Stomach (tissue), 9 donors: ENCODE data around the gene SNX22. TPM values are rescaled to one million over a fixed set of nuclear protein-coding genes. Genes with fewer than 3 reads are reported as not detected.

ENCODE experiments used
- DNase-seq, 2 donors: peaks; one replicate each; pipeline versions ENCODE4 v3.0.0 to v3.0.0-alpha.2; 2013 to 2019
- H3K27ac ChIP-seq, 5 donors: fragments of 200-600 bp in 4 of 5; sonication (generic) in 4 of 5; one replicate each; pipeline ENCODE4 v1.5.1; 2013 to 2019; ENCODE audit warnings: mild to moderate bottlenecking in 1 of 5, moderate library complexity in 1 of 5
- H3K27me3 ChIP-seq, 3 donors: fragments of 200-600 bp; sonication (generic); one replicate each; pipeline ENCODE4 v1.5.1; 2017 to 2019; ENCODE audit warnings: mixed run types in 1 of 3
- H3K36me3 ChIP-seq, 4 donors: fragments of 200-600 bp; sonication (generic); 1 replicate in 3 of 4; 2 replicates in 1 of 4; pipeline ENCODE4 v1.5.1; 2016 to 2019
- H3K4me1 ChIP-seq, 4 donors: fragments of 200-600 bp; sonication (generic); one replicate each; pipeline ENCODE4 v1.5.1; 2016 to 2019
- H3K4me3 ChIP-seq, 4 donors: fragments of 200-600 bp; sonication (generic) in 3 of 4; one replicate each; pipeline ENCODE4 v1.5.1; 2016 to 2019; ENCODE audit warnings: mild to moderate bottlenecking in 1 of 4
- H3K9me3 ChIP-seq, 4 donors: fragments of 200-600 bp; sonication (generic); one replicate each; pipeline ENCODE4 v1.5.1; 2016 to 2019
- CTCF ChIP-seq, 7 experiments: fragments of 450-650 bp in 4 of 7; fragments of 200-600 bp in 3 of 7; sonication (generic) in 3 of 7; IDR thresholded peaks; one replicate each; pipeline ENCODE4 v1.5.1; 2016 to 2019; ENCODE audit warnings: antibody characterized with exemption in 7 of 7, control low read depth in 2 of 7, mild to moderate bottlenecking in 1 of 7
- EP300 ChIP-seq: sonication (generic); formaldehyde crosslinking; IDR thresholded peaks from one replicate; pipeline ENCODE4 v1.6.1; 2017; ENCODE audit warnings: antibody characterized with exemption
- POLR2A ChIP-seq, 4 donors: fragments of 450-650 bp; IDR thresholded peaks; one replicate each; pipeline ENCODE4 v1.6.1; 2016; ENCODE audit warnings: antibody characterized with exemption in 4 of 4, control low read depth in 2 of 4, mild to moderate bottlenecking in 1 of 4, moderate library complexity in 1 of 4
- POLR2AphosphoS5 ChIP-seq, 3 donors: sonication (generic); formaldehyde crosslinking; IDR thresholded peaks; one replicate each; pipeline ENCODE4 v1.6.1; 2016; ENCODE audit warnings: antibody characterized with exemption in 3 of 3
- WGBS, 5 donors: extraction: QIAGEN DNeasy Blood & Tissue Kit in 3 of 5; methylation state at CpG; one replicate each; pipeline versions ENCODE4 v1.1.5 to v1.1.7; 2013 to 2018; 5-methylcytosine and 5-hydroxymethylcytosine counted together
- intact Hi-C: fragments of 100-400 bp; cut with DNase I; formaldehyde crosslinking; loops from one replicate; pipeline ENCODE4 v1.15.1; 2023; ENCODE audit warnings: low total_unique reads
- polyA plus RNA-seq, 3 donors: library from polyadenylated mRNA; stranded (reverse); fragments of 200-250 nt; gene quantifications; one replicate each; pipeline ENCODE4 v1.2.3, GENCODE V29; 2013
- total RNA-seq, 5 donors: library from RNA; depleted of rRNA; stranded (reverse); fragments of >200 nt; gene quantifications; one replicate each; pipeline versions ENCODE4 v1.1.0 to v1.2.3, GENCODE V29; 2014 to 2016
- donor health status: healthy with polysubstance abuse.
- donor health status: Bipolar disorder and iron deficiency.
- donor health status: healthy.

Gene SNX22
- total and polyA plus RNA-seq, 8 donors = 0.92 to 41.1 (median 3.8) TPM; not detected in 2

DNA sequence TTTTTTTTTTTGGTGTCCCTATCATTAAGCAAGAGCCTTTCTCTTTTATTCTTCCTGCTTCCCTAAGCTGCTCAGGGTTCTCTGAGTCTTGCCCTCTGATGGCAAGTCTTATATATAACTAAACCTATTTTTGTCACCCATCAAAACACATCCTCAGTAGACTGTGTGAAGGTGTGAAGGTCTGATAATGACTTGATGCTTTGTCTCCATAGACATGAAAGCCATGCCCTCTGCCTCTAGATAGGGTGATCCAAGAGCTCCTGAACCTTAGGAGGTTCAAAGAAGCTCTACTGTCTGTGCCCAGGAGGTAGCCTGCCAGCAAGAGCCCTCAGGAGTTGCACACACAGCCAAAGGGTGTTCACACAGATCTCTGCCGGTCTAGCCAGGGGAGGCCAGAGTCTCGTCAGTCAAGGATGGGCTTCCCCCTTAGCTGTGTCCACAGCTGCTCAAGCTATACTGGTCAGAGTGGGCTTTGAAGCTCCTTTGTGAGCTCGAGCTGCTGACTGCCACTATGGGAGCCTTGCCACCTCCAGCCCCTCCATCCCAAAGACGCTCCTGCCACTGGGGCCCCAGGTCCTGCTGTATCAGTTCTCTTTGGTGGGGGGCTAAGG, 13.1 kb upstream of the SNX22 start:
- Histone ChIP-seq H3K27ac (no peak overlapping the region), H3K9me3 (no peaks in the 10 kb centered on the region), H3K27me3 (no peaks in the 10 kb centered on the region), H3K4me3 (no peak overlapping the region), H3K4me1 (peaks cover 0 to 9% (median 0%) of the 10 kb centered on the region in 4 donors), H3K36me3 (peaks cover 59 to 89% (median 88%) of the 10 kb centered on the region in 4 donors)
- intact Hi-C loops = no loop called here
- DNase-seq = no peak
- no peak for TF ChIP-seq CTCF (IDR thresholded peaks at IDR 0.05)
- no peak for TF ChIP-seq POLR2A (IDR thresholded peaks at IDR 0.05)
- no peak for TF ChIP-seq EP300
- TF ChIP-seq POLR2AphosphoS5 (IDR thresholded peaks at IDR 0.05) = no peak
- 92 to 100% (median 97%) methylated on average over 2 to 4 of the region's 4 CpGs for WGBS, 5 donors

DNA sequence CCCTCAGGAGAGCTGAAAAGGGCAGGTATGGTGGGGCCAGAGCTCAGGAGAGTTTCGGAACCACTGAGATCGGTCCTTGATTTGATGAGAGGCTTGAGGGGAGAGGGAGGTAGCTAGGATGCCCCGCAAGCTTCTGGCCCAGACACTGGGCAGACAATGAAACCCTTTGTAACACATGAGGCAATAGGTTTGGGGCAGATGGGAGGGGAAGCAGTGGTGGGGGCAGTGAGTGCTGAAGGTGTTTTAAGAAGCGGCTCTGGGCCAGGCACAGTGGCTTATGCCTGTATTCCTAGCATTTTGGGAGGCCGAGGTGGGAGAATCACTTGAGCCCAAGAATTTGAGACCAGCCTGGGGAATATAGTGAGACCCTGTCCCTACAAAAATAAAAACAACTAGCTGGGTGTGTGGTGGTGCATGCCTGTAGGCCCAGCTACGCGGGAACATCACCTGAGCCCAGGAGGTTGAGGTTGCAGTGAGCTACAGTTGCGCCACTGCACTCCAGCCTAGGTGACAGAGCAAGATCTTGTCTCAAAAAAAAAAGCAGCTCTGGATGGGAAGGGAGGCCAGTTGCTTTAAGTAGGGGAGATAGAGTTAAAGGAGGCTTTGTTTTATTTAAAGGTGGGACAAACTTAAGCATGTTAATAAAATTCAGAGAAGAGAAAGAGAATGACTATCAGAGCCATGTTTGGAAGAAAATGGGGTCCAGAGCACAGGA, 9.6 kb upstream of the SNX22 start:
- TF ChIP-seq CTCF (IDR thresholded peaks at IDR 0.05) (no peak), EP300 (no peak), POLR2A (IDR thresholded peaks at IDR 0.05) (no peak), POLR2AphosphoS5 (IDR thresholded peaks at IDR 0.05) (no peak)
- WGBS, 5 donors = 95 to 98% (median 97%) methylated on average over 8 of the region's 8 CpGs
- H3K4me1 ChIP-seq = no peaks in the 10 kb centered on the region
- H3K27me3 ChIP-seq = no peaks in the 10 kb centered on the region
- H3K4me3 ChIP-seq = no peak overlapping the region
- peaks cover 36 to 83% (median 80%) of the 10 kb centered on the region in 4 donors for H3K36me3 ChIP-seq
- H3K27ac ChIP-seq = no peak overlapping the region
- intact Hi-C loops = no loop called here
- DNase-seq = no peak
- no peaks in the 10 kb centered on the region for H3K9me3 ChIP-seq

GRCh38 chr15:64143276-64143675, 8.3 kb upstream of the SNX22 start:
- H3K4me3 ChIP-seq = no peak overlapping the region
- TF ChIP-seq POLR2A (IDR thresholded peaks at IDR 0.05) (no peak), EP300 (no peak), CTCF (IDR thresholded peaks at IDR 0.05) (no peak), POLR2AphosphoS5 (IDR thresholded peaks at IDR 0.05) (no peak)
- H3K4me1 ChIP-seq = no peaks in the 10 kb centered on the region
- H3K27ac ChIP-seq = no peak overlapping the region
- no peaks in the 10 kb centered on the region for H3K9me3 ChIP-seq
- H3K27me3 ChIP-seq = no peaks in the 10 kb centered on the region
- H3K36me3 ChIP-seq = peaks cover 22 to 69% (median 67%) of the 10 kb centered on the region in 4 donors
- 70 to 88% (median 77%) methylated on average over 6 of the region's 6 CpGs for WGBS, 5 donors
- intact Hi-C loops = no loop called here
- DNase-seq = no peak

GRCh38 chr15:64144192-64144564, 7.4 kb upstream of the SNX22 start:
- intact Hi-C loops = no loop called here
- Histone ChIP-seq H3K27me3 (no peaks in the 10 kb centered on the region), H3K27ac (no peak overlapping the region), H3K4me3 (no peak overlapping the region), H3K9me3 (no peaks in the 10 kb centered on the region), H3K36me3 (peaks cover 16 to 62% (median 60%) of the 10 kb centered on the region in 4 donors), H3K4me1 (no peaks in the 10 kb centered on the region)
- 80 to 90% (median 84%) methylated on average over 7 to 8 of the region's 8 CpGs for WGBS, 5 donors
- TF ChIP-seq POLR2AphosphoS5 (IDR thresholded peaks at IDR 0.05) (no peak), EP300 (no peak), POLR2A (IDR thresholded peaks at IDR 0.05) (no peak)
- no peak for DNase-seq
